HepG2 (cell line): Measurements from ENCODE around the gene SRSF2. TPM values are rescaled to one million over a fixed set of nuclear protein-coding genes. Genes with fewer than 3 reads are reported as not detected.
A peak's percentile ranks its signal among the peaks of the same experiment; 100 is the strongest.

ENCODE experiments used
- BCLAF1 ChIP-seq: fragments of 450-650 bp; IDR thresholded peaks from 2 replicates; pipeline ENCODE4 v1.6.1; 2017; ENCODE audit warnings: mild to moderate bottlenecking
- E2F2 ChIP-seq: sonication (generic); formaldehyde crosslinking; IDR thresholded peaks from 2 replicates; pipeline ENCODE4 v1.4.0; 2020; ENCODE audit warnings: missing genetic modification reagents, borderline replicate concordance
- HIC2 ChIP-seq: sonication (generic); formaldehyde crosslinking; IDR thresholded peaks from 2 replicates; pipeline ENCODE4 v1.9.0; 2022; ENCODE audit warnings: low read depth, missing genetic modification reagents
- HNRNPK ChIP-seq: fragments of 200-400 bp; formaldehyde crosslinking; IDR thresholded peaks from 2 replicates; pipeline ENCODE4 v1.6.1; 2018; ENCODE audit warnings: low read length, low read depth, moderate library complexity, mild to moderate bottlenecking; ENCODE audit not compliant: poor library complexity, severe bottlenecking
- HNRNPUL1 ChIP-seq: fragments of 200-400 bp; formaldehyde crosslinking; IDR thresholded peaks from 2 replicates; pipeline ENCODE4 v1.6.1; 2017; ENCODE audit warnings: low read depth, mild to moderate bottlenecking, low read length, moderate library complexity
- MEIS1 ChIP-seq: sonication (generic); formaldehyde crosslinking; IDR thresholded peaks from 2 replicates; pipeline ENCODE4 v1.9.0; 2021; ENCODE audit warnings: mild to moderate bottlenecking, missing genetic modification reagents, moderate library complexity, borderline replicate concordance
- MTA3 ChIP-seq: sonication (generic); formaldehyde crosslinking; IDR thresholded peaks from 2 replicates; pipeline ENCODE4 v1.4.0; 2020; ENCODE audit warnings: missing genetic modification reagents
- PHF5A ChIP-seq: IDR thresholded peaks from one replicate; pipeline ENCODE4 v1.6.1; 2018; ENCODE audit warnings: low read depth, missing genetic modification reagents; ENCODE audit not compliant: unreplicated experiment
- SP4 ChIP-seq: sonication (generic); formaldehyde crosslinking; IDR thresholded peaks from 2 replicates; pipeline ENCODE4 v1.8.1; 2023; ENCODE audit warnings: mild to moderate bottlenecking, missing genetic modification reagents
- TEF ChIP-seq: sonication (generic); formaldehyde crosslinking; IDR thresholded peaks from 2 replicates; pipeline ENCODE4 v1.5.0; 2020; ENCODE audit warnings: missing genetic modification reagents
- ZBTB33 ChIP-seq: sonication (generic); formaldehyde crosslinking; IDR thresholded peaks from 2 replicates; pipeline ENCODE4 v1.4.0; 2020; ENCODE audit warnings: missing genetic modification reagents
- ZBTB42 ChIP-seq: sonication (generic); formaldehyde crosslinking; IDR thresholded peaks from 2 replicates; pipeline ENCODE4 v1.5.0; 2020; ENCODE audit warnings: mild to moderate bottlenecking, missing genetic modification reagents
- ZNF607 ChIP-seq: sonication (generic); formaldehyde crosslinking; IDR thresholded peaks from 2 replicates; pipeline ENCODE4 v1.5.1; 2020; ENCODE audit warnings: missing genetic modification reagents, mild to moderate bottlenecking, borderline replicate concordance
- ZNF674 ChIP-seq: sonication (generic); formaldehyde crosslinking; IDR thresholded peaks from 2 replicates; pipeline ENCODE4 v1.5.0; 2020; ENCODE audit warnings: low read depth, mild to moderate bottlenecking, missing genetic modification reagents
- ZNF724P ChIP-seq: sonication (generic); formaldehyde crosslinking; IDR thresholded peaks from 2 replicates; pipeline ENCODE4 v1.8.0; 2022; ENCODE audit warnings: missing genetic modification reagents, borderline replicate concordance
- polyA plus RNA-seq, 8 experiments: library from polyadenylated mRNA; depleted of rRNA in 3 of 8; stranded (reverse) in 7 of 8; unstranded in 1 of 8; fragments of >200 nt; fragmentation: Illumina TruSeq in 4 of 8; extraction: Trizol in 4 of 8; gene quantifications; 2 replicates each; pipeline versions ENCODE4 v1.2.1 to v1.2.3, GENCODE V29; 2011 to 2016; ENCODE audit warnings: low read depth in 4 of 8, missing spikeins in 1 of 8, mixed read lengths in 1 of 8; ENCODE audit not compliant: insufficient read depth in 1 of 8
- total RNA-seq, 5 experiments: library from RNA; depleted of rRNA; stranded (reverse); fragments of >200 nt; fragmentation: Illumina TruSeq; extraction: Trizol; gene quantifications; 2 replicates each; pipeline ENCODE4 v1.2.3, GENCODE V29; 2016; ENCODE audit warnings: low read depth in 1 of 5
- TF ChIP-seq, protein P1 (sequence below): sonication (generic); formaldehyde crosslinking; IDR thresholded peaks from 2 replicates; pipeline ENCODE4 v1.4.0; 2020; ENCODE audit warnings: mild to moderate bottlenecking, missing genetic modification reagents
- TF ChIP-seq, protein P2 (sequence below): sonication (generic); formaldehyde crosslinking; IDR thresholded peaks from 2 replicates; pipeline ENCODE4 v1.5.0; 2020; ENCODE audit warnings: missing genetic modification reagents

The SRSF2 gene
- total and polyA plus RNA-seq, 2 of the 13 experiments (the other 11 are each of a cell fraction or from before 2014, with no cell fraction given), result 306 to 319 TPM

DNA sequence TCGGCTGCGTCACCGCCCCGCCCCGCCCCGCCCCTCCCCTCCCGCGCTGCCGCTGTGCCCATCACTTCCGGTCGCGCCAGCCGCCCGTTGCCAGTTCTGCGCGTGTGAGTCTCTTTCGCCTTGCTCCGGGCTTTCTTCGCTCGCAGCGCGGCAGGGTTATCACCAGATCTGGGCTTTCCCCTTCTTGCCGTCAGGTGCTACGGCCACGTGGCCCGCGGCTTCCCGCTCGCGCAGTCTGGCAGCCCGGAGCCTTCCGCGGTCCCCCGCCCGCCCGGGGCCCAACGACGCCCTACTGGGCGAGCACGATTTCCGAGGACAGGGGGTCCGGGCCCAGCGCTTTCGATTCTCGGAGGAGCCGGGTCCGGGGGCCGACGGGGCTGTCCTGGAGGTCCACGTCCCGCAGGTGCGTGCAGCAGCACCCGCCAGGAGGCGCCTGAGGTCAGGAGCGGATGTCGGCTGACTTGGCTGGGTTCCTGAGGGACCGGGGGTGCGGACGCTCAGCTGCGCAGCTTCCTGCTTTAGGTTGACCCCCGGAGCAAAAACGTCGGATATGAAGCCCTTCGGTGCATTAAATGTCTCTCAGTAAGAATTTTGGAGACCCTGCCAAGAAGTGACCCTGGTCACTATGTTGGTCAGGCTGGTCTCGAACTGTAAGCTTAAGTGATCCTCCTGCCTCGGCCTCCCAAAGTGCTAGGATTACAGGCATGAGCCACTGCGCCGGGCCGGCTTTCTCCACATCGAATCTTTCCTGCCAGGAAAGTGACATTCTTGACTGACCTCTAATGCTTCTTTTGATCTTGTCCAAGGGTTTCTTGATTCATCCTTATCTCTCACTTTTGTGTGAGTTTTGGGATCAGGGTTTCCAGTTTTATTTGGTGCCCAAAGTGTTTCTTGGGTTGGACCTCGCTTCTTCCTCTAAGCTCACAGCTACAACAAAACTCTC, 10.1 kb downstream of the SRSF2 start, which contains the start of gene METTL23 (continued):
- TF ChIP-seq E2F2 (CRISPR knock-in tag) (no peak), ZNF674 (CRISPR knock-in tag) (peak; percentile 19; the same call in 1 of the 2 replicates), SP4 (no peak; the same call in 1 of the 2 replicates), PHF5A (CRISPR knock-in tag) (peak; percentile 52), HIC2 (CRISPR knock-in tag) (peak; percentile 37; the same call in 1 of the 2 replicates), MTA3 (CRISPR knock-in tag) (no peak), ZNF607 (0 out of 2 replicates have a peak, but pooled peaks have one; percentile 10), BCLAF1 (no peak), HNRNPK (no peak), ZNF724P (CRISPR knock-in tag) (no peak), ZBTB33 (CRISPR knock-in tag) (no peak), HNRNPUL1 (no peak), ZBTB42 (CRISPR knock-in tag) (peak; percentile 77; the same call in 1 of the 2 replicates), TEF (CRISPR knock-in tag) (no peak), MEIS1 (peak; percentile 69; the same call in 1 of the 2 replicates)
- TF ChIP-seq, protein P1, sequence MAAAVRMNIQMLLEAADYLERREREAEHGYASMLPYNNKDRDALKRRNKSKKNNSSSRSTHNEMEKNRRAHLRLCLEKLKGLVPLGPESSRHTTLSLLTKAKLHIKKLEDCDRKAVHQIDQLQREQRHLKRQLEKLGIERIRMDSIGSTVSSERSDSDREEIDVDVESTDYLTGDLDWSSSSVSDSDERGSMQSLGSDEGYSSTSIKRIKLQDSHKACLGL, result peak; percentile 48; the same call in 1 of the 2 replicates
- TF ChIP-seq, protein P2, sequence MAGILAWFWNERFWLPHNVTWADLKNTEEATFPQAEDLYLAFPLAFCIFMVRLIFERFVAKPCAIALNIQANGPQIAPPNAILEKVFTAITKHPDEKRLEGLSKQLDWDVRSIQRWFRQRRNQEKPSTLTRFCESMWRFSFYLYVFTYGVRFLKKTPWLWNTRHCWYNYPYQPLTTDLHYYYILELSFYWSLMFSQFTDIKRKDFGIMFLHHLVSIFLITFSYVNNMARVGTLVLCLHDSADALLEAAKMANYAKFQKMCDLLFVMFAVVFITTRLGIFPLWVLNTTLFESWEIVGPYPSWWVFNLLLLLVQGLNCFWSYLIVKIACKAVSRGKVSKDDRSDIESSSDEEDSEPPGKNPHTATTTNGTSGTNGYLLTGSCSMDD (CRISPR knock-in tag), result no peak
